ENCODE results near the gene MACROH2A1.

DNA sequence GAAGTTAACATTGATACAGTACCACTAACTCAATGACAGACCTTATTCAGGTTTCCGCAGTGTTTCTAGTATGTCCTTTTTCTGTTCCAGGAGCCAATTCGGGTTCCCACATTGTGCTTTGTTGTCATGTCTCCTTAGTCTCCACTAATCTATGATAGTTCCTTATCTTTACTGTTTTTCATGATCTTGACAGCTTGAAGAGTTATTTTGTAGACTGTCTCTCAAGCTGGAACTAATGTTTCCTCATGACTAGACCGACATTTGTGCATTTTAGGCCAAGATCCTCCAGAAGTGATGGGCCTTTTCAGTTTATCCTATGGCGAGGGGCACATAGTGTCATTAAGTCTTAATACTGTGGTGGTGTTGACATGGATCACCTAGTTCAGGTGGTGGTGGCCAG is 104.2 kb downstream of the MACROH2A1 start:
- TF ChIP-seq, protein P1, sequence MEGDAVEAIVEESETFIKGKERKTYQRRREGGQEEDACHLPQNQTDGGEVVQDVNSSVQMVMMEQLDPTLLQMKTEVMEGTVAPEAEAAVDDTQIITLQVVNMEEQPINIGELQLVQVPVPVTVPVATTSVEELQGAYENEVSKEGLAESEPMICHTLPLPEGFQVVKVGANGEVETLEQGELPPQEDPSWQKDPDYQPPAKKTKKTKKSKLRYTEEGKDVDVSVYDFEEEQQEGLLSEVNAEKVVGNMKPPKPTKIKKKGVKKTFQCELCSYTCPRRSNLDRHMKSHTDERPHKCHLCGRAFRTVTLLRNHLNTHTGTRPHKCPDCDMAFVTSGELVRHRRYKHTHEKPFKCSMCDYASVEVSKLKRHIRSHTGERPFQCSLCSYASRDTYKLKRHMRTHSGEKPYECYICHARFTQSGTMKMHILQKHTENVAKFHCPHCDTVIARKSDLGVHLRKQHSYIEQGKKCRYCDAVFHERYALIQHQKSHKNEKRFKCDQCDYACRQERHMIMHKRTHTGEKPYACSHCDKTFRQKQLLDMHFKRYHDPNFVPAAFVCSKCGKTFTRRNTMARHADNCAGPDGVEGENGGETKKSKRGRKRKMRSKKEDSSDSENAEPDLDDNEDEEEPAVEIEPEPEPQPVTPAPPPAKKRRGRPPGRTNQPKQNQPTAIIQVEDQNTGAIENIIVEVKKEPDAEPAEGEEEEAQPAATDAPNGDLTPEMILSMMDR (IDR thresholded peaks at IDR 0.05) = no peak
- TF ChIP-seq POLR2A (IDR thresholded peaks at IDR 0.05) = no peak
